ENCODE data around the gene U2SURP.

Gene U2SURP

GRCh38 chr3:142976621-142977398 lies 24.6 kb upstream of the U2SURP start:
- no peak for TF ChIP-seq CTCF (IDR thresholded peaks at IDR 0.05; ENCODE audit: low read depth, low read length, missing control alignments)
- no peak overlapping the region for H3K4me3 ChIP-seq (ENCODE audit: low read depth, low read length)
- no peak for DNase-seq (ENCODE audit: low read depth)

- no peak for DNase-seq (ENCODE audit: low read depth)
- H3K4me3 ChIP-seq (ENCODE audit: low read depth, low read length) = no peak overlapping the region
- no peak for TF ChIP-seq CTCF (IDR thresholded peaks at IDR 0.05; ENCODE audit: low read depth, low read length, missing control alignments)
Observed at GRCh38 chr3:142977399-142977728, 24.0 kb upstream of the U2SURP start.

GRCh38 chr3:142981108-142981507 lies 20.3 kb upstream of the U2SURP start:
- no peak overlapping the region for H3K4me3 ChIP-seq (ENCODE audit: low read depth, low read length)
- TF ChIP-seq CTCF (IDR thresholded peaks at IDR 0.05; ENCODE audit: low read depth, low read length, missing control alignments) = no peak
- DNase-seq (ENCODE audit: low read depth) = no peak

- no peak for DNase-seq (ENCODE audit: low read depth)
- H3K4me3 ChIP-seq (ENCODE audit: low read depth, low read length) = no peak overlapping the region
- TF ChIP-seq CTCF (IDR thresholded peaks at IDR 0.05; ENCODE audit: low read depth, low read length, missing control alignments) = no peak
Observed at GRCh38 chr3:142982038-142982773, 19.2 kb upstream of the U2SURP start.

- DNase-seq (ENCODE audit: low read depth) = no peak
Observed at GRCh38 chr3:142983318-142983717, 18.1 kb upstream of the U2SURP start.

GRCh38 chr3:142984255-142984654 lies 17.1 kb upstream of the U2SURP start:
- H3K4me3 ChIP-seq (ENCODE audit: low read depth, low read length) = no peak overlapping the region
- TF ChIP-seq CTCF (IDR thresholded peaks at IDR 0.05; ENCODE audit: low read depth, low read length, missing control alignments) = no peak
- DNase-seq (ENCODE audit: low read depth) = no peak

More at GRCh38 chr3:142983318-142983717, 18.1 kb upstream of the U2SURP start:
- no peak for TF ChIP-seq CTCF (IDR thresholded peaks at IDR 0.05; ENCODE audit: low read depth, low read length, missing control alignments)
- no peak overlapping the region for H3K4me3 ChIP-seq (ENCODE audit: low read depth, low read length)

All from GM12864 (cell line).